Bronchial epithelial cell (primary cell): ENCODE measurements around the gene SMARCD3. TPM values are rescaled to one million over a fixed set of nuclear protein-coding genes. Genes with fewer than 3 reads are reported as not detected.
A peak's percentile ranks its signal among the peaks of the same experiment; 100 is the strongest.

Source experiments
- DNase-seq: peaks from one replicate; pipeline ENCODE4 v3.0.0-alpha.2; 2010; ENCODE audit warnings: low read depth
- FAIRE-seq: peaks from 2 replicates; lab custom pipeline; 2011; peaks lifted over from hg19 to GRCh38; lab: Jason Lieb, UNC
- H3K27me3 ChIP-seq: 2 replicates; pipeline ENCODE4 v1.5.1; 2011; ENCODE audit warnings: low read length; ENCODE audit not compliant: control insufficient read depth, insufficient read depth
- H3K36me3 ChIP-seq: 2 replicates; pipeline ENCODE4 v1.5.1; 2011; ENCODE audit warnings: low read length; ENCODE audit not compliant: control insufficient read depth, insufficient read depth
- H3K4me3 ChIP-seq: 2 replicates; pipeline ENCODE4 v1.5.1; 2011; ENCODE audit warnings: mild to moderate bottlenecking, low read depth, low read length, control low read depth
- total RNA-seq: library from RNA; depleted of rRNA; stranded (reverse); fragments of >200 nt; gene quantifications from 2 replicates; pipeline ENCODE4 v1.2.1, GENCODE V29; 2014
- TF ChIP-seq, protein P1 (sequence below): IDR thresholded peaks from 2 replicates; pipeline ENCODE4 v1.5.1; 2011; ENCODE audit warnings: mild to moderate bottlenecking, moderate library complexity, low read length, control low read depth, inconsistent platforms; ENCODE audit not compliant: insufficient read depth, severe bottlenecking

The SMARCD3 gene
- total RNA-seq, 1 donor from 2014 or later: 2.1 TPM

DNA sequence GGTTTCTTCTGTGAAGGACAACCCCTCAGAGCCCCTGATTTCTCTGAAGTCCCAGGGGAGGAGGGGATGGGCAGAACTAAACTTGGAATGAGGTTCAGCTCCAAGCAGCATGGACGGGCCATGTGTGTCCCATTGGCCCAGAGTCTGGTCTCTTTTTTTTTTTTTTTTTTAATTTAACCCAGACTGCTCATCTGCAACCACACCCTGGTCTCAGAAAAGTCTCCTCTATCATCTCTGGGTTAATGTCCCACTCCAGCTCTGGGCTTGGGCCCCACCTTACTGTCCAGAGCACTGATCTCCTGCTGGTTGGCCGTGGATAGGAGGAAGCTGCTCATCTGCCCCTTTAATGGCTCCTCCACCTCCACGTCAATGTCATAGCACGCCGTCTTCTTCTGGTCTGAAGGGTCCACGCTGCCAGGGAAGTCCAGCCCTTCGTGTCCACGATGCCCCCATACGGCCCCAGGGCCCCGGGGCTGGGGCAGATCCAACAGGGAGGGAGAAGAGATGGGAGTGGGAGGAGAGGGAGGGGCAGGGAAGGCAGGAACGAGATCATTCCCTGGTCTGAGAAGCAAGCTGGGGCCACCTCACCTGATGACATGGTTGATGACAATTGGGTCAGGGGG lies 8.5 kb downstream of the SMARCD3 start:
- no peak overlapping the region for H3K4me3 ChIP-seq
- peaks cover 3% of the 10 kb centered on the region for H3K27me3 ChIP-seq
- DNase-seq: no peak
- FAIRE-seq: no peak
- TF ChIP-seq, protein P1, sequence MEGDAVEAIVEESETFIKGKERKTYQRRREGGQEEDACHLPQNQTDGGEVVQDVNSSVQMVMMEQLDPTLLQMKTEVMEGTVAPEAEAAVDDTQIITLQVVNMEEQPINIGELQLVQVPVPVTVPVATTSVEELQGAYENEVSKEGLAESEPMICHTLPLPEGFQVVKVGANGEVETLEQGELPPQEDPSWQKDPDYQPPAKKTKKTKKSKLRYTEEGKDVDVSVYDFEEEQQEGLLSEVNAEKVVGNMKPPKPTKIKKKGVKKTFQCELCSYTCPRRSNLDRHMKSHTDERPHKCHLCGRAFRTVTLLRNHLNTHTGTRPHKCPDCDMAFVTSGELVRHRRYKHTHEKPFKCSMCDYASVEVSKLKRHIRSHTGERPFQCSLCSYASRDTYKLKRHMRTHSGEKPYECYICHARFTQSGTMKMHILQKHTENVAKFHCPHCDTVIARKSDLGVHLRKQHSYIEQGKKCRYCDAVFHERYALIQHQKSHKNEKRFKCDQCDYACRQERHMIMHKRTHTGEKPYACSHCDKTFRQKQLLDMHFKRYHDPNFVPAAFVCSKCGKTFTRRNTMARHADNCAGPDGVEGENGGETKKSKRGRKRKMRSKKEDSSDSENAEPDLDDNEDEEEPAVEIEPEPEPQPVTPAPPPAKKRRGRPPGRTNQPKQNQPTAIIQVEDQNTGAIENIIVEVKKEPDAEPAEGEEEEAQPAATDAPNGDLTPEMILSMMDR: no peak
- peaks cover 21% of the 10 kb centered on the region for H3K36me3 ChIP-seq

DNA sequence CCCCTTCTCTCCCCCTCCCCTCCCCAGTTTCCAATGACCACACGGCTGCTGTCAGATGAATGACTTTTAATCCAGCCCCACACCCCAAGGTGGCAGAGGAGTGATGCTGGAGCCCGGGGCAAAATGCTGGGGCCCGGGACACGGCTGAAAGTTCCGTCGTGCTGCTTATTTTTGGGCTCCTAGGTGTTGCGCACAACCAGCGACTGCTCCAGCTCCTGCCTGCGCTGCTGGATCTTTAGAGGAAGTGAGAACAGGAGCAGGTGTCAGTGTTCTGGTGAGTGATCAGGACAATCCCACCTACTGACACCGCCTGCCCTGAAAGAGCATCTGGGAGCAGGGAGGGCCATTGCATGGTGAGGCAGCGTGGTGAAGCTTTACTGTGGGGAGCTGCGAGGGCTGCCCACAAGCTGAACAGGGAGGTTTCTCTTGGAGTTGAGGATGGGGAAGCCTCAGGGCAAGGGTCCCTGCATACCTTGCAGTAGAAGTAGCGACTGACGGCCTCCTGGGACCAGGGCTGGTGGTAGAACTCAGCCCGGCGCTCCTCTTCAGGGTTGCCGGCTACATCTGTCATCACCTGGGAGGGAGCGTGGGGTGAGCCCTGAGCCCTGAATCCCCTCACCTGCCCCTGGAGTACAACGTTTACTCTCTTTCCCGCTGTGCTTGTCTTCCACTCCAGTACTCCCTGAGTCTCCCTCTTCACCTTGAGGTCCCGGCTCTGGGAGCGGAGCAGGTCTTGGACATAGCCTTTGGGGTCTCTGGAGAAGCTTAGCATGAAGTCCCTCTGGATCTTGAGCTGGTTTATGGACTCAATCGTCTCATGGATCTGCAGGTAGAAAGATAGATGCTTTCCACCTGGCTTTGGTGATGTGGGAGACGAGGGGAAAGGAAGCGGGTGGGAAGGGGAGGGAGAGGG lies 9.3 kb downstream of the SMARCD3 start:
- TF ChIP-seq, protein P1: no peak
- peak; percentile 47 for FAIRE-seq
- DNase-seq: no peak
- Histone ChIP-seq H3K36me3 (peaks cover 23% of the 10 kb centered on the region), H3K4me3 (no peak overlapping the region), H3K27me3 (no peaks in the 10 kb centered on the region)

DNA sequence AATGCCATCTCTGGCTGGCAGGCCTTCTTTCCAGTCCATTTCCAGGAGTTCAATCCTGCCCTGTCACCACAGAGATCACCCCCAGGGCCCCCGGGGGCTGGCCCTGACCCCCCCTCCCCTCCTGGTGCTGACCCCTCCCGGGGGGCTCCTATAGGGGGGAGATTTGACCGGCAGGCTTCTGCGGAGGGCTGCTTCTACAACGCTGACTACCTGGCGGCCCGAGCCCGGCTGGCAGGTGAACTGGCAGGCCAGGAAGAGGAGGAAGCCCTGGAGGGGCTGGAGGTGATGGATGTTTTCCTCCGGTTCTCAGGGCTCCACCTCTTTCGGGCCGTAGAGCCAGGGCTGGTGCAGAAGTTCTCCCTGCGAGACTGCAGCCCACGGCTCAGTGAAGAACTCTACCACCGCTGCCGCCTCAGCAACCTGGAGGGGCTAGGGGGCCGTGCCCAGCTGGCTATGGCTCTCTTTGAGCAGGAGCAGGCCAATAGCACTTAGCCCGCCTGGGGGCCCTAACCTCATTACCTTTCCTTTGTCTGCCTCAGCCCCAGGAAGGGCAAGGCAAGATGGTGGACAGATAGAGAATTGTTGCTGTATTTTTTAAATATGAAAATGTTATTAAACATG lies 10.2 kb downstream of the SMARCD3 start:
- peaks cover 23% of the 10 kb centered on the region for H3K36me3 ChIP-seq
- FAIRE-seq (no peak), DNase-seq (no peak)
- TF ChIP-seq, protein P1: no peak
- H3K27me3 ChIP-seq: no peaks in the 10 kb centered on the region
- no peak overlapping the region for H3K4me3 ChIP-seq

DNA sequence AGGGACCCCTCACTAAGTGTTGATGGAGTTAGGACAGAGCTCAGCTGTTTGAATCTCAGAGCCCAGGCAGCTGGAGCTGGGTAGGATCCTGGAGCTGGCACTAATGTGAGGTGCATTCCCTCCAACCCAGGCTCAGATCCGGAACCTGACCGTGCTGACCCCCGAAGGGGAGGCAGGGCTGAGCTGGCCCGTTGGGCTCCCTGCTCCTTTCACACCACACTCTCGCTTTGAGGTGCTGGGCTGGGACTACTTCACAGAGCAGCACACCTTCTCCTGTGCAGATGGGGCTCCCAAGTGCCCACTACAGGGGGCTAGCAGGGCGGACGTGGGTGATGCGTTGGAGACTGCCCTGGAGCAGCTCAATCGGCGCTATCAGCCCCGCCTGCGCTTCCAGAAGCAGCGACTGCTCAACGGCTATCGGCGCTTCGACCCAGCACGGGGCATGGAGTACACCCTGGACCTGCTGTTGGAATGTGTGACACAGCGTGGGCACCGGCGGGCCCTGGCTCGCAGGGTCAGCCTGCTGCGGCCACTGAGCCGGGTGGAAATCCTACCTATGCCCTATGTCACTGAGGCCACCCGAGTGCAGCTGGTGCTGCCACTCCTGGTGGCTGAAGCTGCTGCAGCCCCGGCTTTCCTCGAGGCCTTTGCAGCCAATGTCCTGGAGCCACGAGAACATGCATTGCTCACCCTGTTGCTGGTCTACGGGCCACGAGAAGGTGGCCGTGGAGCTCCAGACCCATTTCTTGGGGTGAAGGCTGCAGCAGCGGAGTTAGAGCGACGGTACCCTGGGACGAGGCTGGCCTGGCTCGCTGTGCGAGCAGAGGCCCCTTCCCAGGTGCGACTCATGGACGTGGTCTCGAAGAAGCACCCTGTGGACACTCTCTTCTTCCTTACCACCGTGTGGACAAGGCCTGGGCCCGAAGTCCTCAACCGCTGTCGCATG lies 11.0 kb downstream of the SMARCD3 start:
- H3K36me3 ChIP-seq: peaks cover 23% of the 10 kb centered on the region
- no peaks in the 10 kb centered on the region for H3K27me3 ChIP-seq
- DNase-seq (no peak), FAIRE-seq (no peak)
- TF ChIP-seq, protein P1: no peak
- H3K4me3 ChIP-seq: no peak overlapping the region

DNA sequence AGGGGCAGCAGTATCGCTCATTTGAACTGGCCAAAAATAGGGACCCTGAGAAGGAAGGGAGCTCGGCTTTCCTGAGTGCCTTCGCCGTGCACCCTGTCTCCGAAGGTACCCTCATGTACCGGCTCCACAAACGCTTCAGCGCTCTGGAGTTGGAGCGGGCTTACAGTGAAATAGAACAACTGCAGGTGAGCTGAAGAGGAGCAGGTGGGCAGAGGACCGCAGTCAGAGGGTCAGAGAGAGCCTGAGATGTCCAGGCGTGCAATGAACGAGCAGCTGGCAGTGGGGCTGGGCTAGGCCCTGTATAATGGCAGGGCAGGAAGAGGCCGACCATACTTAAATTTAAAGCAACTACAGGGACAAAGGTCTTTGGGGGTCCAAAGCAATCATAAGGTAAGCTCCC lies 12.1 kb downstream of the SMARCD3 start:
- Histone ChIP-seq H3K27me3 (no peaks in the 10 kb centered on the region), H3K36me3 (peaks cover 21% of the 10 kb centered on the region), H3K4me3 (no peak overlapping the region)
- DNase-seq (no peak), FAIRE-seq (no peak)
- TF ChIP-seq, protein P1: no peak
